HepG2 (cell line): ENCODE results near the gene NKD2.

Experiments used
- POLR2A ChIP-seq, 2 experiments: IDR thresholded peaks; 2 replicates each; pipeline ENCODE4 v1.6.1; 2011; ENCODE audit warnings: low read depth in 2 of 2, low read length in 2 of 2, mild to moderate bottlenecking in 1 of 2, moderate library complexity in 1 of 2; ENCODE audit not compliant: insufficient read depth in 1 of 2
- ZNF878 ChIP-seq: sonication (generic); formaldehyde crosslinking; IDR thresholded peaks from 2 replicates; pipeline ENCODE4 v1.8.1; 2023; ENCODE audit warnings: mild to moderate bottlenecking, missing genetic modification reagents, moderate library complexity
- TF ChIP-seq, protein P1 (sequence below), 2 experiments: sonication (generic) in 1 of 2; formaldehyde crosslinking in 1 of 2; IDR thresholded peaks; 2 replicates each; pipeline versions ENCODE4 v1.5.1 to v1.6.1; 2011 to 2020; ENCODE audit warnings: borderline replicate concordance in 1 of 2, low read depth in 1 of 2, low read length in 1 of 2, mild to moderate bottlenecking in 1 of 2, missing genetic modification reagents in 1 of 2, moderate library complexity in 1 of 2

DNA sequence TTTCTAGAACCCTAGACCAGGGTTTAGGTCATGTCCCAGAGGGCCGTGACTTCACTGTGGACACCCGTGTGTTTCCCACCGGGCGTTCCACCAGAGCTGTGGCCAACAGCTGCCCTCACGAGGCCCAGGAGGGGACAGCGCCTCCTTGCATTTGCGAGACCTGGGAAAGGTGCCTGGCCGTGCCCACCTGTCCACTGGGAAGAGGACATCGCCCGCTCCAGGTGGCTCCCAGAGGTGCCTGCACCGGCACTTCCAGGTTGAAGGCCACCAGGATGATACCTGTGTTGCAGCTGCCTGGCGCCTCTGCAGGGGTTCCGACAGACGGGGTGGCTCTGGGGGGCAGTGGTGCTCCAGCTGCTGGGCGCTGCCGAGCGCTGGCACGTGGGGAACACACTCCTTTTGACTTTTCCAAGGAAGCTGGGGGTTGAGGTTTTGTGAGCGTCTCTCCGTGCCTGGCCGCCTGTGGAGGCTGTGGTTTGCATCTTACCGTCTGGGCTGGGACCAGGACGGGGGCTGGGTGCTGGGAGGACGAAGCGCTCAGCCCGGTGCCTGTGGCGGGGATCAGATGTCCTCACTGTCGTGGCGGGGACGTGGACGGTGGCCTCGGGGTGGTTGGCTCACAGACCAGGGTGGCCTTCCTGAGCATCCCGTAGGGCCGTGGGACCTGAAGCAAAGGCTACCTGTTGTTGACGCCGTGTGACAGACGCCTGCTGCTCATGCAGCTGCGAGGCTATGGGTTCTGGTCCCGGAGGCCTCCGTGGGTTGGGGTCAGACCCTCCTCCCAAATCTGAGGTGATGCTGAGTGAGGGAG lies 19.2 kb downstream of the NKD2 start:
- TF ChIP-seq, protein P1, sequence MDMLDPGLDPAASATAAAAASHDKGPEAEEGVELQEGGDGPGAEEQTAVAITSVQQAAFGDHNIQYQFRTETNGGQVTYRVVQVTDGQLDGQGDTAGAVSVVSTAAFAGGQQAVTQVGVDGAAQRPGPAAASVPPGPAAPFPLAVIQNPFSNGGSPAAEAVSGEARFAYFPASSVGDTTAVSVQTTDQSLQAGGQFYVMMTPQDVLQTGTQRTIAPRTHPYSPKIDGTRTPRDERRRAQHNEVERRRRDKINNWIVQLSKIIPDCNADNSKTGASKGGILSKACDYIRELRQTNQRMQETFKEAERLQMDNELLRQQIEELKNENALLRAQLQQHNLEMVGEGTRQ (IDR thresholded peaks at IDR 0.05; ENCODE audit: low read depth, low read length), result no peak
- TF ChIP-seq, protein P1 (CRISPR knock-in tag; IDR thresholded peaks at IDR 0.05; ENCODE audit: borderline replicate concordance), result no peak
- TF ChIP-seq ZNF878 (CRISPR knock-in tag), result no peak
- TF ChIP-seq POLR2A (IDR thresholded peaks at IDR 0.05; ENCODE audit: insufficient read depth in 1 of 2, low read depth in 2 of 2, low read length in 2 of 2), result no peak
